NB4 (cell line): ENCODE results near the gene DOCK4.

Source experiments
- CTCF ChIP-seq: IDR thresholded peaks from one replicate; pipeline ENCODE4 v1.5.1; 2012; ENCODE audit warnings: low read depth, low read length
- MYC ChIP-seq: IDR thresholded peaks from 2 replicates; pipeline ENCODE4 v1.6.1; 2011; ENCODE audit warnings: low read depth, low read length

DNA sequence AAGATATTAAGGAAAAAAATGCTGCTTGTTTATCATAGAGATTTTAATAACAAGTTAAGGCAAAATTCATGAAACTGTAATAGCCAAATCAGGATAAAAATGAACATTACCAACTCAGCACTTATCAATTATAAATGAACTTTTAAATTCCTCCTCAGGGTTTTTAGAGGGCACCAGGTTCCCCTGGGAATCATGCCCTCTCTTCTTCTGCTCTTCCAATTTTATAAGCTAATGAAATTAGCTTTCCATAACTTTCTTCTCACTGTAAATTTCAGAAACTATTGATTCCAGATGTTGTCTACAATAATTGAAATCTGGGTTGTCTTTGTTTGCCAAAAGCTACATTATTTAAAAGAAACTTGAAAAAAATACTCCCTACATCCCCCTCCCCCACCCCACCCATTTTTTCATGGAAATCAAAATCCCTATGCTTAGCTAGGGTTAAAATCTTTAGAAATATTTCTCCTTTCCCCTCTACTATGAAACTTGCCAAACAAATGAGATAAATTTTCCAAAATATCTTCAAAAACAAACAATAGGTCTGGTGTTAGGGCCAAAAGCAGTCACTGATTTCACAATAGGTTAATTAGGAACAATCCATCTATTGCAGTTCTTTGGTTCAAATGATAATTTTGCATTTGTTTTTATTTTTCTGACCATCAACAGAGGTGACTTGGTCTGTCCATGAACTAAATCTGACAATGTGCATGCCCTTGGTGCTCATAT lies 187.7 kb downstream of the DOCK4 start:
- no peak for TF ChIP-seq CTCF
- no peak for TF ChIP-seq MYC
